CD4-positive, alpha-beta T cell treated with Interleukin-1 beta for 1 hour (primary cell): ENCODE measurements around the gene HTR1B.

Experiments used
- DNase-seq, 2 donors: peaks; one replicate each; pipeline ENCODE4 v3.0.0-alpha.2; 2020 to 2022

HTR1B gene, protein sequence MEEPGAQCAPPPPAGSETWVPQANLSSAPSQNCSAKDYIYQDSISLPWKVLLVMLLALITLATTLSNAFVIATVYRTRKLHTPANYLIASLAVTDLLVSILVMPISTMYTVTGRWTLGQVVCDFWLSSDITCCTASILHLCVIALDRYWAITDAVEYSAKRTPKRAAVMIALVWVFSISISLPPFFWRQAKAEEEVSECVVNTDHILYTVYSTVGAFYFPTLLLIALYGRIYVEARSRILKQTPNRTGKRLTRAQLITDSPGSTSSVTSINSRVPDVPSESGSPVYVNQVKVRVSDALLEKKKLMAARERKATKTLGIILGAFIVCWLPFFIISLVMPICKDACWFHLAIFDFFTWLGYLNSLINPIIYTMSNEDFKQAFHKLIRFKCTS

GRCh38 chr6:77463308-77463860 is at the start of gene HTR1B:
Gene HTR1B, minus strand, starts transcription at chr6:77463491. Its CDS starts 88 bp downstream, at chr6:77463403.
- no peak for DNase-seq

DNA sequence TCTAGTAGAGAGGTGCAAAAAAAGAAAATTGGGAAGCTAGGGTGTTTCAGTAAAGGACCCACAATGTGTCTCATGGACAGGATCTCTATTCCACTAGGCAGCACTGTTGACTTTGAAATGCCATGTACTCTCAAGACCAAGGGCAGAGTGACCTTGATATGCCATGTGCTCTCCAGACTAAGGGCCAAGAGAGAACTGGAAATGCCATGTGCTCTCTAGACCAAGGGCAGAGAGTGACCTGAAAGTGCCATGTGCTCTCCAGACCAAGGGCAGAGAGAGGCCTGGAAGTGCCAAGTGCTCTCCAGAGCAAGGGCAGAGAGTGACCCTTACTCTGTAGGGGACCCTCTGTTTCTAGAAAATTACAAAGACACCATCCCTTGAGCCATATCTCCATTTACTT is 49.3 kb upstream of the HTR1B start:
- DNase-seq: no peak

DNA sequence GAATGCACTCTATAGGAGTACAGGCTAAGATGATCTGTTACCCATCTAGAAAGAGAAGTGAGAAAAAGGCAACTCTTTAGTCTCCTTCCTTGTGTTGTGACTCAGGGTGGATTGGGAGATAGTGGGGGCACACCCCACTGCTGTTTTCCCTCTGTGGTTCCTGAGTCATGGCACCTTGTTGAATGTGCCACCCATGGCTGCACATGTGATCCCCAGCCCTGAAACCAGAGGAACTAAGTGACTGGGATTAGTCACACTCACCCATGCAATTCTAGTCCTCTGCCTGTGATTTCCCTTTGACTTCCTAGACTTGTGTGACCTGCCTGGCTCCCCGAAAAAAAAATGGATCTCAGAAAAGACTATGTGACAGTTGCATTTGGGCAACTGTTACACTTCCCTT is 48.6 kb upstream of the HTR1B start:
- no peak for DNase-seq

GRCh38 chr6:77502981-77503380 is 39.7 kb upstream of the HTR1B start:
- no peak for DNase-seq

DNA sequence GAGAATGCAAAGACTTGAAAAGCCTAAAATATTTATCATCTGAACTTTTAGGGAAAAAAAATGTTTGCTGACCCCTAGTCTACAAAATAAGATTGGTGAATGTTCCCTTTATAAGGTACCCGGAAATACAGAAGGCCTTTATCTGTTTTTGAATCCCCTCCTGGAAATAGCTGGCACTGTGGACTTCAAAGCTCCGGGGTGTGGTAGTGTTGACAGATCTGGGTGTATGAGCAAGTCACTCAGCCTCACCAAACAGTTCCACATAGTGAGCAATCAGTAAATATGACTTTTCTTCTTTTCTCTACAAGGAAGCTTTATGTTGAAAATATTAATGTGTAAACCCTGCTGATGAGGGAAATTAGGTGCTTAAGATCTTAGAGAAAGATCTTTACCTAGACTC is 29.2 kb upstream of the HTR1B start:
- no peak for DNase-seq

- no peak for DNase-seq
Measured at GRCh38 chr6:77487808-77488425, 24.6 kb upstream of the HTR1B start.

DNA sequence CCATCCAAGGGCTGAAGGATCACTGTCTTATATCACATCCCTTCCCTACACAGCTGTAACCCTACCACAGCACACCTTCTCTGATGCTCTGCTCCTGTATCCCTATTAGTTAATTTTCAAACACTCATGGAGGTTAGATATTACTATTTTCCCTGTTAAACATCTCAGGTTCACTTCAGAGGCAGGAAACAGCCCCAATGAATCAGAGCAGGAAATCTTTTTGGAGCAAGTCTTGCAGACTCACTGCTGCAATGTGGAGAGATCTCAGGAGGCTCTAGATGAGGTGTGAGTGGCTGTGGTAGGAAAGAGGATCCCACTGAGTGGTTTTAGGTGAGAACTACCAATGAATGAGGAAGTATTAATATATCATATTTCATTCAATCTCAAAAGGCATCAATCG is 19.7 kb upstream of the HTR1B start:
- no peak for DNase-seq

GRCh38 chr6:77474973-77475372 is 11.7 kb upstream of the HTR1B start:
- no peak for DNase-seq

DNA sequence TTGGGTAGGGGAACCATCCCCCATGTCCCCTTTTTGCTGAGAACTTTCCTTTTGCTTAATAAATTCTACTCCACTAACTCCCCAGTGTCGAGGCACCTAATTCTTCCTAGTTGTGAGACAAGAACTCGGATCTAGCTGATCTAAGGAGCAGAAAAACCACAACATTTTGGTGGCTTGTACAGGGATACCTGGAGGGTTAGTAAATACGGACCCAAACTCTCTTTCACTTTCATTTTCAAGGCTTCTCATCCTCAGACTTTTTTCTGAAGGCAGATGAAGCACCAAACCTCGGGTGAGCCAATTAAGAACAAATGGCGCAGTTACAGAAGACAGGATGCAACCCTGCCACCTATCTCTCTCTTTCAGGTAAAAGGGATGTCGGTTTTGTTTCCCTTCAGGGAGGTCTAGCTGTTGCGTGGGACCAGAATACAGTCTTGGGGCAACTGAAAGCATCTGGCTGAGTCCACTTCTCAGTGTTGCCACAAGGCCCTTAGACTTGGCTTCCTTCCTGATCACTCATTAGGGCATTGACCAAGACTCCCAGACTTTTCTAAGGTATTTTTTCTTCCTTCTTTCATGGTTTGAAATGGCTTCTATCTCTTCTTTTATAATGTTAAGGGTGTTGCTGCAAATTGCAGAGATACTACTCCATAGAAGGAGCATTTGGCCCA is 11.1 kb upstream of the HTR1B start:
- peak in 1 of 2 donors; percentile 8 for DNase-seq

GRCh38 chr6:77470983-77471382 is 7.7 kb upstream of the HTR1B start:
- DNase-seq: no peak

GRCh38 chr6:77468939-77469338 is 5.6 kb upstream of the HTR1B start:
- no peak for DNase-seq

DNA sequence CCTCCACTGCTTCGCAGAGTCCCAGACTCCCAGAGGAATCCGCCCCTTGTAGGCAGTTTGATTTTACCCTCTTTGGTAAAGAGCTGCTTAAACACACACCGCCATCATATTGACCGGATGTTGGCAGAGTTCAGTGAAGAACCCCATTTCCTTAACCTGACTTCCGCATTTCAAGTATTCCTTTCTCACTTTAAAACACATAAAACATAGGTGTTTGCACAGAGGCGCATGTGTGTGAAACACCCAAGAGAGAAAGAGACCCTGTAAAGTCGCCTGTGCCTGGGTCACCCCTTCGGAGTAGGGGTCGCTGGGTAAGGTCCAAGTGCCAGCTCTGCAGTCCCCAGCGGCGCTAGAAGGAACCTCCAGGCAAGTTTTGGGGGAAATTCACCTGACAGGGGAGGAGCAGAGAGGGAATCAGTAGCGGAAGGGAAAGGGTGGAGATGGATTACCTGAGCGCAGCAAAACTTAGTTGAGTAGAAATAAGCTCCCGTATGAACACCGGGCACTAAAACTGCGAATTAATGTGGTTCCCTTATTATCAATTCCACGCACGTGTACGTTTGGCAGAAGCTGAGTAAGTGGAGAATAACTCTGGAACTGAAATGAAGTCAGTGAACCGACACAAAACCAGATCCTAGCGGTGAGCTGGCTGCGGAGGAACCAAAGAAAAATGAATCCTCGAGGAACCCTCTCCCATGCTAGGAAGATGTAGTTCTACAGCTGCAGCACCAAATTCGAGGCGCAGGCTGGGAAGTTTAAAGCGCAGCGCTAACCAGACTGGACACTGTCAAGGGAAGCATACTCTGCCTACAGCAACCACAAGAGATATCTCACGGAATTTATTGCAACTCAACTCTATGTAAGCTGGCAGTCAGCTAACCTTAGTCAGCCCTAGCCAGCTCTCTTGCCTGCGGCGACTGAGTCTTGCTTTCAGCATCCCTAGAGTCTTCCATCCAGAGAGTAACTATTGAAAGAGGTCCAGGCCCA is 3.5 kb upstream of the HTR1B start:
- DNase-seq: peak in 1 of 2 donors; percentile 8

DNA sequence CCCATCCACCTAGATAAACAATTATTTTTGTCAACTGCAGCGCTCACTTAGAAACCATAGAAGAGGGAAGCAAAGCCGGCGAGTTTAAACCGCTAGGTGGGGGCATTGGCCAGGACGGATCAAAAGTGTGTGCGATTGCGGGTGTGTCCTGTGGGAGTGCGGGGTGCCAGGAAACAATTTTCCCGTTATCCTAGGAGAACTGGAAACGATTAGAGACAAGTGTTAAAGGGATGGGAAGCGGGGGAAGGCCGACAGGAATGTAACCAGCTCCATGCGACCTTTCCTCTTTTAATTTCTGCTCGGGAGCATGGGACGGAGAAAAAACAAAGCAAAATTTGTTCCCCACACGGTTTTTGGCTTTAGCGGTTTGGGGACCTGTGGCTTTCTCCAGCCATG is 2.8 kb upstream of the HTR1B start:
- peak in 1 of 2 donors; percentile 21 for DNase-seq

DNA sequence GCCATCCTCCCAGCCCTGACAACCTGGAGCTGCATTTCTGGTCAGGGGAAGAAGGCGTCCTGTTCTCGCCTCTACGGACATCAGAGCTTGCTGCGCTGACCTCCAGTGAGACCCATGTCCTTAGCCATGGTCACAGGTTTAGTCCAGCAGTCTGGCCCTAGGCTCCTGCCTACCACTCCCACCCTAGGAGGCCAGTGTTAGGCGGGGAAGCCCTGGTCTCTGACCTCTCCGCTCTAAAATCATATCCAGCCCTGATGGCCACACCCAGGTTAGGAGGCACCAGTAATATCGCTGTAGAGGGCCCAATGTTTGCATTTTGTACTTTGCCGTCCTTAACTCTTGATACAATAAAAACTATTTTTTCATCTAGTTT is 1.2 kb upstream of the HTR1B start:
- DNase-seq: no peak

DNA sequence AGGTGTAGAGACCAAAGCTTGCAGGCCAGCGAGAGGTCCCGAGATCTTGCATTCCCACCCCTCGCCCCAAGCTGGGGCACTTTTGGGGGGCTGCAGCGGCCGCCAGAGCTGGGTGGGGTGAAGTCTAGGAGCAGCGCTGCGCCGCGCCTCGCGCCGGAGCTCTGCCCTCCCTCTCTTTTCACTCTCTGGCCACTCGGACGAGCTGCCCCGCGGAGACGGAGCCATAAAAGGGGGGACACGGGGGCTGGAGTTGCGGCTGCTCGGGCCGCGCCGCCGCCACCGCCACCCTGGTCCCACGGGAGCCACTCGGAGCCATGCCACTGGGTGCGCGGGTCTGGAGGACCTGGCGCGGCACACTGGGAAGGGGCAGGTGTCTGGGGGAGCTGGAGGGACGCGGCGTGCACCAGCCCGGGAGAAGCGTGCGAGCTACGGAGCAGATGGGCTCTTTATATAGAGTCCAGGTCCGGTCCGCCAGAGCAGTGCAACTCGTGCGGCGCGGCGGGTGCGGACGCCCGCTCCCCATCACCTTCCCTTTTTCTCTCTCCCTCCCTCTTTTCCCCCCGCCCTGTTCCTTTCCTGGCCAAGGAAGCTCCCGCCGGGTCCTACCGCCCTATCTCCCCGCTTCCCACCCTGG is 687 bp upstream of the HTR1B start:
- no peak for DNase-seq

DNA sequence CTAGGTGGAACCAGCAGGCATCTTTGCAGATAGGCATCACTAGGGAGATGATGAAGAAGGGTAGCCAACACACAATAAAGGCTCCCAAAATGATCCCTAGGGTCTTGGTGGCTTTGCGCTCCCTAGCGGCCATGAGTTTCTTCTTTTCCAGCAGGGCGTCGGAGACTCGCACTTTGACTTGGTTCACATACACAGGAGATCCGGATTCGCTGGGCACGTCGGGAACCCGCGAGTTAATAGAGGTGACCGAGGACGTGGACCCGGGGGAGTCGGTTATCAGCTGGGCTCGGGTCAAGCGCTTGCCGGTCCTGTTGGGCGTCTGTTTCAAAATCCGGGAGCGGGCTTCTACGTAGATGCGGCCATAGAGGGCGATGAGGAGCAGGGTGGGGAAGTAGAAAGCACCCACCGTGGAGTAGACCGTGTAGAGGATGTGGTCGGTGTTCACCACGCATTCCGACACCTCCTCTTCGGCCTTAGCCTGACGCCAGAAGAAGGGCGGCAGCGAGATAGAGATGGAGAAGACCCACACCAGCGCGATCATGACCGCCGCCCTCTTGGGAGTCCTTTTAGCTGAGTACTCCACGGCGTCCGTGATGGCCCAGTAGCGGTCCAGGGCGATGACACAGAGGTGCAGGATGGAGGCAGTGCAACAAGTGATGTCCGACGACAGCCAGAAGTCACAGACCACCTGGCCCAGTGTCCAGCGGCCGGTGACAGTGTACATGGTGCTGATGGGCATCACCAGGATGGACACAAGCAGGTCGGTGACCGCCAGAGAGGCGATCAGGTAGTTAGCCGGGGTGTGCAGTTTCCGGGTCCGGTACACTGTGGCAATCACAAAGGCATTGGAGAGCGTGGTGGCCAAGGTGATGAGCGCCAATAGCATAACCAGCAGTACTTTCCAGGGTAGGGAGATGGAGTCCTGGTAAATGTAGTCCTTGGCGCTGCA is 658 bp downstream of the HTR1B start:
- DNase-seq: no peak

DNA sequence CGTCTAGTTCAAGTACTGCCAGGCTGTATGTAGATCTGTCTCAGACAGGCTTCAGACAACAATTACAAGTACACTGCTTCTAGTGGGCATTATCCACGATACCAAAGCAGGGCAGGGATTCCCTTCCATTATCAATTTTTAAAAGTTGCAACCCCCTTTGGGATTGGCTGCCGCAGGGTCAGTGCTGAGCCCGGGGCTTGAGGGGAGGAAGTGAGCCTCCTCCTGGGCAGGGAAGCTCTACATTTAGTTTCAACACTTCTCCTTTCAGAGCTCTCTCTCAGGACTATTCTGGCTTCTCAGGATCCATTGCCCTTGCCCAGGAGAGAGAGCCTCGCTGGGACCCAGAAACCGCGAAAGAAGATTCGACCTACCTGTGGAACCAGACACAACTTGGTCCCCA is 1.5 kb downstream of the HTR1B start:
- DNase-seq: no peak

DNA sequence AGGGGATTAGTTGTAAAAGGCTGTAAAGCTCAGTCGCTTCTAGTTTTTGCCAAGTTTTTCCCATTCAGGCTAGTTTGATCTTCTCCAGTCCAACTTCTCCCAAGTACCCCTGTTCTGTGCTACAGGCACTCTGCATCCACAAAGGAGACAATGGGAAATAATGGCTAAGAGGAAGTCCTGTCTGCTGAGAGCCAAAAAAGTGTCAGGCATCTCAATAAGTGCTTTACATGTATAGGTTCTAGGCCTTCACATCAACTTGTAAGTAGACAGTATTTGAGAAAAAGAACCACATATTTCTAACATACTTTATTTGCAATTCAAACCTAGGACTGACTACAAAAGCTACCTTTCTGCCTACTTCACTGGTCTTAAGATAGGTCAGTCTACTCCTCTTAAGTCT is 4.9 kb downstream of the HTR1B start:
- no peak for DNase-seq

DNA sequence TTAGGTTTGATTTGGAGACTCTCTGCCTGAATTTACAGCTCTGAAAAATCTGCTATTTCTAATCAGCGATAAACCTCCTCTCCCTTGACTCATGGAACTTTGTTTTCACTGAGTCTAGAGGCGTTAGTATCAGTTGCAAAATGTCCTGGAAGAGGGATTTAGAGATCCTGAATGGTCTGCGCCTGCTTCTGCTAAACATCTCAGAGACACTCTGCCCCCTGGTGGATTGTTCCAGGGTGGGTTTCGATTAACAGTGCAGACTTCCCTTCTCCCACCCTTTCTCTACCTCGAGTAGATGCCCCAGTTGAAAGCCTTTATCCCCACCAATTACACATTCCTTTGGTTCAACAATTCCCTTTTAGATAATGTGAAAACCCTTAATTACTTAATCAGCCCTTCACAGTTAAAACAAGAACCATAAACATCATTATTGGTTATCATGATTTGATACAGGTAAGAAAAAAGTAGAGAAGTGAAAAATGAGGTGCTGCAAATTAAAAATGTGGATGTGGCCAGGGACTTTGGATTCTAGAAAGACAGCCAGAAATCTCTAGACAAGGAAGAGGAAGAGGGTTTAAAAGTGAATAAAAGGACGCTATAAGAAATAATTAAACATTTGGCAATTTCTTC is 5.5 kb downstream of the HTR1B start:
- DNase-seq: peak in 1 of 2 donors; percentile 11

- DNase-seq: no peak
Measured at GRCh38 chr6:77456531-77457248, 6.6 kb downstream of the HTR1B start.
